ENCODE data around the gene RCN1.

Gene RCN1

GRCh38 chr11:32121012-32121411 lies 30.1 kb downstream of the RCN1 start:
- Histone ChIP-seq H3K9me3 (no peaks in the 10 kb centered on the region), H3K4me3 (ENCODE audit: low read depth, low read length) (no peak overlapping the region), H3K36me3 (no peaks in the 10 kb centered on the region), H3K27me3 (no peaks in the 10 kb centered on the region), H3K4me1 (no peaks in the 10 kb centered on the region)
- no peak for DNase-seq
- TF ChIP-seq CTCF (IDR thresholded peaks at IDR 0.05; ENCODE audit: low read depth, low read length) = no peak

- TF ChIP-seq CTCF (IDR thresholded peaks at IDR 0.05; ENCODE audit: low read depth, low read length) = no peak
- Histone ChIP-seq H3K27me3 (no peaks in the 10 kb centered on the region), H3K4me3 (ENCODE audit: low read depth, low read length) (no peak overlapping the region), H3K9me3 (no peaks in the 10 kb centered on the region), H3K4me1 (no peaks in the 10 kb centered on the region), H3K36me3 (no peaks in the 10 kb centered on the region)
- DNase-seq = no peak
Measured at GRCh38 chr11:32122200-32122599, 31.3 kb downstream of the RCN1 start.

GRCh38 chr11:32131321-32131720 lies 40.4 kb downstream of the RCN1 start:
- no peak for TF ChIP-seq CTCF (IDR thresholded peaks at IDR 0.05; ENCODE audit: low read depth, low read length)
- H3K27me3 ChIP-seq = no peaks in the 10 kb centered on the region
- H3K4me3 ChIP-seq (ENCODE audit: low read depth, low read length) = no peak overlapping the region
- no peaks in the 10 kb centered on the region for H3K36me3 ChIP-seq
- H3K9me3 ChIP-seq = no peaks in the 10 kb centered on the region
- no peaks in the 10 kb centered on the region for H3K4me1 ChIP-seq
- DNase-seq = no peak

- DNase-seq = no peak
Measured at GRCh38 chr11:32136657-32137056, 45.8 kb downstream of the RCN1 start.

GRCh38 chr11:32137263-32137662 lies 46.4 kb downstream of the RCN1 start:
- Histone ChIP-seq H3K4me1 (no peaks in the 10 kb centered on the region), H3K9me3 (no peaks in the 10 kb centered on the region), H3K4me3 (ENCODE audit: low read depth, low read length) (no peak overlapping the region), H3K27me3 (no peaks in the 10 kb centered on the region), H3K36me3 (no peaks in the 10 kb centered on the region)
- TF ChIP-seq CTCF (IDR thresholded peaks at IDR 0.05; ENCODE audit: low read depth, low read length) = no peak
- no peak for DNase-seq

More at GRCh38 chr11:32136657-32137056, 45.8 kb downstream of the RCN1 start:
- H3K27me3 ChIP-seq = no peaks in the 10 kb centered on the region
- H3K4me1 ChIP-seq = no peaks in the 10 kb centered on the region
- H3K4me3 ChIP-seq (ENCODE audit: low read depth, low read length) = no peak overlapping the region
- H3K9me3 ChIP-seq = no peaks in the 10 kb centered on the region
- no peaks in the 10 kb centered on the region for H3K36me3 ChIP-seq
- no peak for TF ChIP-seq CTCF (IDR thresholded peaks at IDR 0.05; ENCODE audit: low read depth, low read length)

- no peak overlapping the region for H3K4me3 ChIP-seq (ENCODE audit: low read depth, low read length)
- no peaks in the 10 kb centered on the region for H3K4me1 ChIP-seq
- TF ChIP-seq CTCF (IDR thresholded peaks at IDR 0.05; ENCODE audit: low read depth, low read length) = no peak
- no peak for DNase-seq
- H3K36me3 ChIP-seq = no peaks in the 10 kb centered on the region
- no peaks in the 10 kb centered on the region for H3K9me3 ChIP-seq
- H3K27me3 ChIP-seq = no peaks in the 10 kb centered on the region
Measured at GRCh38 chr11:32137869-32138268, 47.0 kb downstream of the RCN1 start.
